ENCODE measurements around the gene CELSR1. TPM values are rescaled to one million over a fixed set of nuclear protein-coding genes. Genes with fewer than 3 reads are reported as not detected.

CELSR1 gene
- total and polyA plus RNA-seq, 9 donors: 1.8 to 6.9 (median 3.4) TPM

- WGBS (ENCODE audit: insufficient coverage): 92% methylated on average over 6 of the region's 10 CpGs
- Histone ChIP-seq H3K27ac (ENCODE audit: low read length) (no peak overlapping the region), H3K27me3 (ENCODE audit: control insufficient read depth, insufficient read depth, low read length) (no peaks in the 10 kb centered on the region), H3K9me3 (replicated peaks; ENCODE audit: control insufficient read depth, low read depth, low read length) (no peaks in the 10 kb centered on the region), H3K36me3 (ENCODE audit: control insufficient read depth, insufficient read depth, low read length) (no peaks in the 10 kb centered on the region), H3K4me3 (ENCODE audit: low read length) (no peak overlapping the region), H3K4me1 (ENCODE audit: control insufficient read depth, insufficient read depth, low read length) (peaks cover 14% of the 10 kb centered on the region)
- DNase-seq: no peak
These were observed 148.8 kb downstream of the CELSR1 start for GRCh38 chr22:46388647-46389046.

DNA sequence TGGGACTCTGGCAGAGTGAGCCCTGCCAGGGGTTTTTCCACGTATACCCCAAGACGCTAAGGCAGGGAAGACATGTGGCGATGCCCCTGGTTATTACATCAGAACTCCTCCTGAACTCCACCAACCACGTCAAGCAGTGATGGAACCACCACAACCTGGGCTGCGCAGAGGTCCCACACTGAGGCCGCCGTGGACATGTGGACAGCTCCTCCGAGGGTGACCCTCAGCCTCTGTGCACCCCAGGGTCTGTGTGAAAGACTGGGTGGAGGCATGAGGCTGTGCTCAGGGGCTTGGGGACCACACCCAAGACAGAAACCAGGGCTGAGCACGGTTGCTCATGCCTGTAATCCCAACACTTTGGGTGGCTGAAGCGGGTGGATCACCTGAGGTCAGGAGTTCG, 149.7 kb downstream of the CELSR1 start:
- Histone ChIP-seq H3K27me3 (ENCODE audit: control insufficient read depth, insufficient read depth, low read length) (no peaks in the 10 kb centered on the region), H3K4me1 (ENCODE audit: control insufficient read depth, insufficient read depth, low read length) (peaks cover 14% of the 10 kb centered on the region), H3K27ac (ENCODE audit: low read length) (no peak overlapping the region), H3K36me3 (ENCODE audit: control insufficient read depth, insufficient read depth, low read length) (no peaks in the 10 kb centered on the region), H3K9me3 (replicated peaks; ENCODE audit: control insufficient read depth, low read depth, low read length) (no peaks in the 10 kb centered on the region), H3K4me3 (ENCODE audit: low read length) (no peak overlapping the region)
- DNase-seq: no peak
- 96% methylated on average over 10 of the region's 11 CpGs for WGBS (ENCODE audit: insufficient coverage)

GRCh38 chr22:46386312-46386711, 151.1 kb downstream of the CELSR1 start:
- WGBS (ENCODE audit: insufficient coverage): 88% methylated on average over 26 of the region's 27 CpGs
- Histone ChIP-seq H3K27ac (ENCODE audit: low read length) (no peak overlapping the region), H3K4me1 (ENCODE audit: control insufficient read depth, insufficient read depth, low read length) (peaks cover 14% of the 10 kb centered on the region), H3K27me3 (ENCODE audit: control insufficient read depth, insufficient read depth, low read length) (no peaks in the 10 kb centered on the region), H3K9me3 (replicated peaks; ENCODE audit: control insufficient read depth, low read depth, low read length) (no peaks in the 10 kb centered on the region), H3K36me3 (ENCODE audit: control insufficient read depth, insufficient read depth, low read length) (no peaks in the 10 kb centered on the region), H3K4me3 (ENCODE audit: low read length) (no peak overlapping the region)
- no peak for DNase-seq

DNA sequence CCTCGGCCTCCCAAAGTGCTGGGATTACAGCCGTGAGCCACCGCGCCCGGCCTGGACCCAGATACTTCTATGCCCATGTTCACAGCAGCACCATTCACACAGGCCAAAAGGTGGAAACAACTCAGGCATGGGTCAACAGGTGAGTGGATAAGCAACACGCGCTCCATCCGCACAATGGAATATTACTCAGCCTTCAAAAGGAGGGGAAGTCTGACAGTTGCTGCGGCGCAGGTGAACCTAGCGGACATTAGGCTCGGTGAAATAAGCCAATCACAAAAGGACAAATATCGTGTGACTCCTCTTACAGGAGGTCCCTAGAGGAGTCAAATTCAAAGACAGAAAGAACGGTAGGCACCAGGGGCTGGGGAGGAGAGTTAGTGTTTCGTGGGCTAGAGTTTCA, 154.9 kb downstream of the CELSR1 start:
- Histone ChIP-seq H3K36me3 (ENCODE audit: control insufficient read depth, insufficient read depth, low read length) (no peaks in the 10 kb centered on the region), H3K9me3 (replicated peaks; ENCODE audit: control insufficient read depth, low read depth, low read length) (no peaks in the 10 kb centered on the region), H3K27ac (ENCODE audit: low read length) (no peak overlapping the region), H3K4me1 (ENCODE audit: control insufficient read depth, insufficient read depth, low read length) (peaks cover 13% of the 10 kb centered on the region), H3K4me3 (ENCODE audit: low read length) (no peak overlapping the region), H3K27me3 (ENCODE audit: control insufficient read depth, insufficient read depth, low read length) (peaks cover 13% of the 10 kb centered on the region)
- no peak for DNase-seq
- 94% methylated on average over 14 of the region's 15 CpGs for WGBS (ENCODE audit: insufficient coverage)

GRCh38 chr22:46381731-46382130, 155.7 kb downstream of the CELSR1 start:
- Histone ChIP-seq H3K4me1 (ENCODE audit: control insufficient read depth, insufficient read depth, low read length) (peaks cover 17% of the 10 kb centered on the region), H3K27me3 (ENCODE audit: control insufficient read depth, insufficient read depth, low read length) (peaks cover 13% of the 10 kb centered on the region), H3K4me3 (ENCODE audit: low read length) (no peak overlapping the region), H3K36me3 (ENCODE audit: control insufficient read depth, insufficient read depth, low read length) (no peaks in the 10 kb centered on the region), H3K27ac (ENCODE audit: low read length) (no peak overlapping the region), H3K9me3 (replicated peaks; ENCODE audit: control insufficient read depth, low read depth, low read length) (no peaks in the 10 kb centered on the region)
- 93% methylated on average over 19 of the region's 27 CpGs for WGBS (ENCODE audit: insufficient coverage)
- DNase-seq: no peak

GRCh38 chr22:46381142-46381541, 156.3 kb downstream of the CELSR1 start:
- 36% methylated on average over 5 of the region's 5 CpGs for WGBS (ENCODE audit: insufficient coverage)
- no peak overlapping the region for H3K4me3 ChIP-seq (ENCODE audit: low read length)
- no peak for DNase-seq
- H3K27ac ChIP-seq (ENCODE audit: low read length): no peak overlapping the region
- peaks cover 13% of the 10 kb centered on the region for H3K27me3 ChIP-seq (ENCODE audit: control insufficient read depth, insufficient read depth, low read length)
- H3K36me3 ChIP-seq (ENCODE audit: control insufficient read depth, insufficient read depth, low read length): no peaks in the 10 kb centered on the region
- no peaks in the 10 kb centered on the region for H3K9me3 ChIP-seq (replicated peaks; ENCODE audit: control insufficient read depth, low read depth, low read length)
- peaks cover 17% of the 10 kb centered on the region for H3K4me1 ChIP-seq (ENCODE audit: control insufficient read depth, insufficient read depth, low read length)

DNA sequence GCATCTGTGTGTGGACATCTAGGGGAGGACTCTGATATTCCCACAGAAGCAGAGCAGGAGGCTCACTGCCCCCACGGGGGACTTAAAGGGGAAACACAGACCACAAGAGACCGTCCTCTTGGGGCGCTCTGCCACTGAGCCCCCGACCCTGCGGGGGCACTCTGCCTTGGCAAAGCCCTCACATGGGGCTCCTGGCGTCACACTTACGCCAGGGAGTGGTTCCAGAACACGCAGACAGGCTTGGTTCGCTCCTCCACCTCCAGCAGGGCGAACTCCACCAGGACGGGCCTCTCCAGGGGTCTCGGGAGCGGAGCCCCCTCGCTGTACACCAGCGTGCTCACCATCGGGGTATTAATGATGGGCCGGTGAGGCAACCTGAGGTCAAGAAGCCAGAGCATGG, 156.8 kb downstream of the CELSR1 start:
- Histone ChIP-seq H3K4me3 (ENCODE audit: low read length) (no peak overlapping the region), H3K9me3 (replicated peaks; ENCODE audit: control insufficient read depth, low read depth, low read length) (peaks cover 4% of the 10 kb centered on the region), H3K36me3 (ENCODE audit: control insufficient read depth, insufficient read depth, low read length) (no peaks in the 10 kb centered on the region), H3K27ac (ENCODE audit: low read length) (no peak overlapping the region), H3K27me3 (ENCODE audit: control insufficient read depth, insufficient read depth, low read length) (peaks cover 13% of the 10 kb centered on the region), H3K4me1 (ENCODE audit: control insufficient read depth, insufficient read depth, low read length) (peaks cover 17% of the 10 kb centered on the region)
- no peak for DNase-seq
- 87% methylated on average over 17 of the region's 17 CpGs for WGBS (ENCODE audit: insufficient coverage)

GRCh38 chr22:46380069-46380468, 157.4 kb downstream of the CELSR1 start:
- WGBS (ENCODE audit: insufficient coverage): 73% methylated on average over 19 of the region's 19 CpGs
- H3K9me3 ChIP-seq (replicated peaks; ENCODE audit: control insufficient read depth, low read depth, low read length): peaks cover 4% of the 10 kb centered on the region
- H3K36me3 ChIP-seq (ENCODE audit: control insufficient read depth, insufficient read depth, low read length): no peaks in the 10 kb centered on the region
- no peak overlapping the region for H3K27ac ChIP-seq (ENCODE audit: low read length)
- peaks cover 17% of the 10 kb centered on the region for H3K4me1 ChIP-seq (ENCODE audit: control insufficient read depth, insufficient read depth, low read length)
- no peak overlapping the region for H3K4me3 ChIP-seq (ENCODE audit: low read length)
- no peak for DNase-seq
- peaks cover 13% of the 10 kb centered on the region for H3K27me3 ChIP-seq (ENCODE audit: control insufficient read depth, insufficient read depth, low read length)

DNA sequence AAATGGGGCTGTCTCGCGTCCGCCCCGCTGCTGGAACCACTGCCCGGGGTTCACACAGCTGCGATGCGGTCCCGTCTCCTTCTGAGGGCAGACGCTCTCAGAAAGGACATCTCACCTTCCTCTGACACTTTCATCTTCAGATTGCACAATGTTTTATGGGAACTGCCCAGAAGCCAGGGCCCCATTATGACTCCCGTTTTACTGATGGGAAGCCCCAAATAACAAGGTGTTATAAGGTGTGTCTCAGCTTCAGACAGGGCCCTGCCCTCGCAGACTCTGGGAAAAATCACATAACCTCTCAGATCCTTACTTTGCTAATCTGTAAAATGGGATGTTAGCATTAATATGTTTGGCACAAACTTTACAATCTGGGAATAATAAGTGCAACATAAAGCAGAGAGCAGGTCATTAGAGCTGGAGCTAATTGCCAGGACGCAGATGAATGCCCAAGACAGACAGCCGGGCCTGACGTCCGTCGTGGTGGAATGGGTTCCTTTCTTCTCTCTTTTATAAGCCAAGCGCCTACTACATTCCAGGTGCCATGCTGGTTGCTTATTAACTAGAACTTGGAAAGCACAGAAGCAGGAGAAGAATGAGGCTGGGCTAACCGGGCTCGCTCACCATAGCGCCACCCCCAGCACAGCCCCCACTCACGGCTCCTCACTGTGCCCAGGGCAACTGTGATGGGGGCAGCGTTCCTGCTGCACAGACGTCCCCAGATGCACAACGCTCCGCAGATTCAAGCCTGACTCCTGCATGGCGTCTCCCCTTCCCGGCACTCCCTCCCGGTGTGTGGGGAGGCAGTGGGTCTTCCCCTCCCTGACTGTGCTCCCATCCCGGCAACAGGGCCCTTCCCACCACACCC, 158.1 kb downstream of the CELSR1 start:
- Histone ChIP-seq H3K27me3 (ENCODE audit: control insufficient read depth, insufficient read depth, low read length) (peaks cover 13% of the 10 kb centered on the region), H3K36me3 (ENCODE audit: control insufficient read depth, insufficient read depth, low read length) (no peaks in the 10 kb centered on the region), H3K4me1 (ENCODE audit: control insufficient read depth, insufficient read depth, low read length) (peaks cover 17% of the 10 kb centered on the region), H3K9me3 (replicated peaks; ENCODE audit: control insufficient read depth, low read depth, low read length) (peaks cover 4% of the 10 kb centered on the region), H3K27ac (ENCODE audit: low read length) (no peak overlapping the region), H3K4me3 (ENCODE audit: low read length) (no peak overlapping the region)
- 63% methylated on average over 21 of the region's 29 CpGs for WGBS (ENCODE audit: insufficient coverage)
- DNase-seq: no peak

DNA sequence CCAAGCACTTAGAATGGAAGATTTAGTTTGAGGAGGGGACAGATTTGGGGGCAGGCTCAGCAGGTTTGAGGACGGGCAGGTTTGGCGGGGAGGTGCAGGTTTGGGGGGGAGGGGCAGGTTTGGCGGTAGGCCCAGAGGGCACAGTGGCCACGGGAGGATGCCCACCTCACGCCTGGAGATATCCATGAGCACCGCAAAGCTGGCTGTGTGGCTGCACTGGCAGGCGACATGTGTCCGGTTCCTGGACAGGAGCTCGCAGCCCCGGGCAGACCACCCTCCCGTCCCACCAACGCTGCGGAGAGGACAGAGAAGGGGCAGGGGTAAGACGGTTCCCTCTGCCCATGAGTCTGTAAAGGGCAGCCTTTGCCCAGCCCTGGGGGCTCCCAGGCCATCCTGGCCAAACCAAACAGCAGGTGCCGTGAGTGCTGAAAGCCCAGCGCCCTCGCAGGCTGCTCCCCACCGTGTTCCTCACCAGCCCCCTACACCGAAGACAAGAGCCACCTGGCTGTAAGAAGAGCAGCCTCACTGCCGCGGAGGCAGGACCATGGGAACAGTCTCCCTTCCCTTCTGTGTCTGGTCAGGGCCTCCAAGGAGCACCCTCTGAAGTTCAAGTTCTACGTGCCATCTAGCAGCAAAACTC, 158.9 kb downstream of the CELSR1 start:
- no peak overlapping the region for H3K4me3 ChIP-seq (ENCODE audit: low read length)
- H3K27ac ChIP-seq (ENCODE audit: low read length): no peak overlapping the region
- WGBS (ENCODE audit: insufficient coverage): 73% methylated on average over 21 of the region's 22 CpGs
- H3K9me3 ChIP-seq (replicated peaks; ENCODE audit: control insufficient read depth, low read depth, low read length): peaks cover 4% of the 10 kb centered on the region
- peaks cover 22% of the 10 kb centered on the region for H3K4me1 ChIP-seq (ENCODE audit: control insufficient read depth, insufficient read depth, low read length)
- no peaks in the 10 kb centered on the region for H3K36me3 ChIP-seq (ENCODE audit: control insufficient read depth, insufficient read depth, low read length)
- peaks cover 13% of the 10 kb centered on the region for H3K27me3 ChIP-seq (ENCODE audit: control insufficient read depth, insufficient read depth, low read length)
- no peak for DNase-seq

Measured in muscle of leg (tissue), 11 donors.